ENCODE measurements around the gene AVP.

AVP gene

GRCh38 chr20:3041854-3042409 lies 42.6 kb downstream of the AVP start:
- Histone ChIP-seq H3K4me2 (no peak overlapping the region), H4K20me1 (peaks cover 0 to 13% (median 6%) of the 10 kb centered on the region in 11 experiments; a peak in 13 of 22 replicates), H3K9ac (no peak overlapping the region), H3K4me3 (no peak overlapping the region), H3K27ac (no peak overlapping the region), H3K9me3 (replicated peaks in 1 of 11) (no peaks in the 10 kb centered on the region), H3K36me3 (peaks cover 39 to 60% (median 45%) of the 10 kb centered on the region in 11 experiments), H3K27me3 (no peaks in the 10 kb centered on the region), H3K4me1 (peaks cover 10 to 16% (median 14%) of the 10 kb centered on the region in 10 experiments)
- TF ChIP-seq Cebpa-rat (IDR thresholded peaks at IDR 0.05) = no peak

GRCh38 chr20:3040086-3040485 lies 44.4 kb downstream of the AVP start:
- peaks cover 58 to 78% (median 63%) of the 10 kb centered on the region in 11 experiments for H3K36me3 ChIP-seq
- H3K4me2 ChIP-seq = no peak overlapping the region
- H3K27ac ChIP-seq = no peak overlapping the region
- H3K27me3 ChIP-seq = no peaks in the 10 kb centered on the region
- H3K4me3 ChIP-seq = no peak overlapping the region
- H4K20me1 ChIP-seq = peaks cover 0 to 19% (median 0%) of the 10 kb centered on the region in 11 experiments; a peak in 2 of 22 replicates
- TF ChIP-seq Cebpa-rat (IDR thresholded peaks at IDR 0.05) = no peak
- no peak overlapping the region for H3K9ac ChIP-seq
- H3K9me3 ChIP-seq (replicated peaks in 1 of 11) = no peaks in the 10 kb centered on the region
- peaks cover 4 to 10% (median 7%) of the 10 kb centered on the region in 10 experiments; a peak in 19 of 20 replicates for H3K4me1 ChIP-seq

GRCh38 chr20:3039426-3039825 lies 45.1 kb downstream of the AVP start:
- peaks cover 64 to 85% (median 69%) of the 10 kb centered on the region in 11 experiments for H3K36me3 ChIP-seq
- no peak for TF ChIP-seq Cebpa-rat (IDR thresholded peaks at IDR 0.05)

GRCh38 chr20:3038454-3038853 lies 46.1 kb downstream of the AVP start:
- TF ChIP-seq Cebpa-rat (IDR thresholded peaks at IDR 0.05) = no peak
- H3K4me2 ChIP-seq = no peak overlapping the region

More at GRCh38 chr20:3039426-3039825, 45.1 kb downstream of the AVP start:
- Histone ChIP-seq H3K4me3 (no peak overlapping the region), H3K9me3 (replicated peaks in 1 of 11) (no peaks in the 10 kb centered on the region), H3K4me1 (peaks cover 0 to 3% (median under 1%) of the 10 kb centered on the region in 10 experiments; a peak in 5 of 20 replicates), H3K27ac (peak overlapping the region in 1 of 11 experiments; percentile 10; a peak in 1 of 22 replicates), H3K4me2 (no peak overlapping the region), H3K27me3 (no peaks in the 10 kb centered on the region), H3K9ac (peak overlapping the region in 1 of 11 experiments; percentile 18; a peak in 1 of 22 replicates), H4K20me1 (peaks cover 0 to 19% (median 0%) of the 10 kb centered on the region in 11 experiments; a peak in 2 of 22 replicates)

GRCh38 chr20:3037654-3038053 lies 46.9 kb downstream of the AVP start:
- Histone ChIP-seq H3K27ac (no peak overlapping the region), H3K36me3 (peaks cover 80 to 100% (median 86%) of the 10 kb centered on the region in 11 experiments), H3K4me1 (no peaks in the 10 kb centered on the region), H3K4me3 (no peak overlapping the region), H3K9ac (no peak overlapping the region), H3K9me3 (replicated peaks in 1 of 11) (no peaks in the 10 kb centered on the region), H3K4me2 (no peak overlapping the region), H4K20me1 (peaks cover 0 to 19% (median 0%) of the 10 kb centered on the region in 11 experiments; a peak in 2 of 22 replicates), H3K27me3 (no peaks in the 10 kb centered on the region)
- no peak for TF ChIP-seq Cebpa-rat (IDR thresholded peaks at IDR 0.05)

More at GRCh38 chr20:3038454-3038853, 46.1 kb downstream of the AVP start:
- Histone ChIP-seq H3K4me3 (no peak overlapping the region), H3K27me3 (no peaks in the 10 kb centered on the region), H3K36me3 (peaks cover 73 to 94% (median 78%) of the 10 kb centered on the region in 11 experiments), H3K9me3 (replicated peaks in 1 of 11) (no peaks in the 10 kb centered on the region), H4K20me1 (peaks cover 0 to 19% (median 0%) of the 10 kb centered on the region in 11 experiments; a peak in 2 of 22 replicates), H3K9ac (0 out of 22 replicates have a peak overlapping the region, but pooled peaks of 1 of the 11 experiments have one; percentile 18), H3K4me1 (no peaks in the 10 kb centered on the region), H3K27ac (no peak overlapping the region)

- peaks cover 0 to 19% (median 0%) of the 10 kb centered on the region in 11 experiments; a peak in 4 of 22 replicates for H4K20me1 ChIP-seq
- peaks cover 91 to 100% (median 99%) of the 10 kb centered on the region in 11 experiments for H3K36me3 ChIP-seq
- no peaks in the 10 kb centered on the region for H3K4me1 ChIP-seq
- no peak overlapping the region for H3K4me2 ChIP-seq
- H3K4me3 ChIP-seq = no peak overlapping the region
- H3K9ac ChIP-seq = no peak overlapping the region
- no peaks in the 10 kb centered on the region for H3K27me3 ChIP-seq
- H3K9me3 ChIP-seq (replicated peaks in 1 of 11) = no peaks in the 10 kb centered on the region
- no peak for TF ChIP-seq Cebpa-rat (IDR thresholded peaks at IDR 0.05)
- H3K27ac ChIP-seq = no peak overlapping the region
Observed at GRCh38 chr20:3032624-3033023, 51.9 kb downstream of the AVP start.
